Panc1 (cell line): ENCODE measurements around the gene NTM. TPM values are rescaled to one million over a fixed set of nuclear protein-coding genes. Genes with fewer than 3 reads are reported as not detected.
"Not testable (repeated sequence)": the region's sequence is repeated elsewhere in the genome, so short reads cannot be mapped to it uniquely, and the experiment has no call there.

Experiments used
- ATAC-seq: fragments of 200-7000 bp; cut with Tn5 transposase; 2 replicates; pipeline ENCODE4 v1.9.1; 2020; ENCODE audit warnings: mild to moderate bottlenecking, moderate library complexity
- BruUV-seq: library from RNA; stranded (reverse); fragments of 400-500 nt; replicated peaks from 2 replicates; lab custom pipeline; 2021; lab: Mats Ljungman, UMichigan
- CTCF ChIA-PET: fragments of 300-600 bp; sonication (Branson Sonifier 250); formaldehyde crosslinking; loops from one replicate; lab custom pipeline; 2022; ENCODE audit warnings: antibody characterized with exemption; lab: Charles Lee
- POLR2A ChIA-PET: fragments of 300-600 bp; sonication (Branson Sonifier 250); formaldehyde crosslinking; loops from one replicate; lab custom pipeline; 2022; ENCODE audit warnings: antibody characterized with exemption; lab: Charles Lee
- DNase-seq: peaks from one replicate; pipeline ENCODE4 v3.0.0-alpha.2; 2010; ENCODE audit warnings: low read depth, low spot score
- H3K27ac ChIP-seq: 2 replicates; pipeline ENCODE4 v1.5.1; 2011; ENCODE audit warnings: mild to moderate bottlenecking, low read length, inconsistent platforms
- H3K27me3 ChIP-seq: fragments of 200-500 bp; sonication (Bioruptor generic); 2 replicates; pipeline ENCODE4 v1.6.0; 2014; ENCODE audit warnings: low read length, inconsistent platforms; ENCODE audit not compliant: control insufficient read depth, insufficient read depth
- H3K36me3 ChIP-seq: fragments of 200-500 bp; sonication (Bioruptor generic); 2 replicates; pipeline ENCODE4 v1.5.1; 2014; ENCODE audit warnings: inconsistent platforms, mild to moderate bottlenecking, low read length, moderate library complexity; ENCODE audit not compliant: control insufficient read depth, insufficient read depth
- H3K4me1 ChIP-seq: 2 replicates; pipeline ENCODE4 v1.5.1; 2011; ENCODE audit warnings: inconsistent platforms, mild to moderate bottlenecking, low read length, moderate library complexity; ENCODE audit not compliant: control insufficient read depth, insufficient read depth
- H3K4me3 ChIP-seq, 2 experiments: 2 replicates each; pipeline ENCODE4 v1.5.1; 2011 to 2012; ENCODE audit warnings: low read depth in 2 of 2, low read length in 2 of 2, mild to moderate bottlenecking in 2 of 2, inconsistent platforms in 1 of 2, moderate library complexity in 1 of 2
- H3K9me3 ChIP-seq: fragments of 200-500 bp; sonication (Bioruptor generic); 2 replicates; pipeline ENCODE4 v1.5.1; 2014; ENCODE audit warnings: low read depth, mild to moderate bottlenecking, inconsistent platforms, low read length, moderate library complexity; ENCODE audit not compliant: control insufficient read depth, insufficient read depth
- POLR2AphosphoS5 ChIP-seq: IDR thresholded peaks from 2 replicates; pipeline ENCODE4 v1.6.1; 2012; ENCODE audit warnings: mild to moderate bottlenecking, low read depth, low read length, moderate library complexity
- SIN3A ChIP-seq: IDR thresholded peaks from 2 replicates; pipeline ENCODE4 v1.6.1; 2012; ENCODE audit warnings: low read depth, mild to moderate bottlenecking, low read length, moderate library complexity, borderline replicate concordance; ENCODE audit not compliant: insufficient read depth
- TCF7L2 ChIP-seq: IDR thresholded peaks from 2 replicates; pipeline ENCODE4 v1.6.1; 2011; ENCODE audit warnings: mild to moderate bottlenecking, low read depth, low read length, inconsistent platforms
- in situ Hi-C: cut with HindIII; loops from 2 replicates; pipeline ENCODE4 v1.10.0; 2016; ENCODE audit warnings: low sequenced_read_pairs, low pct_unique_long_range_greater_than_20kb
- intact Hi-C: fragments of 100-400 bp; cut with micrococcal nuclease; formaldehyde crosslinking; loops from one replicate; pipeline ENCODE4 v1.10.0; 2022; ENCODE audit not compliant: unreplicated experiment
- total RNA-seq: library from RNA; stranded (reverse); gene quantifications from one replicate; pipeline ENCODE4 v1.2.1, GENCODE V29; 2021; ENCODE audit not compliant: unreplicated experiment
- TF ChIP-seq, protein P1 (sequence below), 2 experiments: IDR thresholded peaks; 2 replicates each; pipeline ENCODE4 v1.6.1; 2011 to 2012; ENCODE audit warnings: low read depth in 2 of 2, control low read depth in 1 of 2, low read length in 1 of 2, mild to moderate bottlenecking in 1 of 2, moderate library complexity in 1 of 2; ENCODE audit not compliant: insufficient read depth in 1 of 2
- TF ChIP-seq, protein P2 (sequence below): fragments of 450-650 bp; IDR thresholded peaks from 2 replicates; pipeline ENCODE4 v1.5.1; 2017; ENCODE audit warnings: mild to moderate bottlenecking

NTM gene
- total RNA-seq, 1 experiment from 2014 or later = 0.10 TPM

DNA sequence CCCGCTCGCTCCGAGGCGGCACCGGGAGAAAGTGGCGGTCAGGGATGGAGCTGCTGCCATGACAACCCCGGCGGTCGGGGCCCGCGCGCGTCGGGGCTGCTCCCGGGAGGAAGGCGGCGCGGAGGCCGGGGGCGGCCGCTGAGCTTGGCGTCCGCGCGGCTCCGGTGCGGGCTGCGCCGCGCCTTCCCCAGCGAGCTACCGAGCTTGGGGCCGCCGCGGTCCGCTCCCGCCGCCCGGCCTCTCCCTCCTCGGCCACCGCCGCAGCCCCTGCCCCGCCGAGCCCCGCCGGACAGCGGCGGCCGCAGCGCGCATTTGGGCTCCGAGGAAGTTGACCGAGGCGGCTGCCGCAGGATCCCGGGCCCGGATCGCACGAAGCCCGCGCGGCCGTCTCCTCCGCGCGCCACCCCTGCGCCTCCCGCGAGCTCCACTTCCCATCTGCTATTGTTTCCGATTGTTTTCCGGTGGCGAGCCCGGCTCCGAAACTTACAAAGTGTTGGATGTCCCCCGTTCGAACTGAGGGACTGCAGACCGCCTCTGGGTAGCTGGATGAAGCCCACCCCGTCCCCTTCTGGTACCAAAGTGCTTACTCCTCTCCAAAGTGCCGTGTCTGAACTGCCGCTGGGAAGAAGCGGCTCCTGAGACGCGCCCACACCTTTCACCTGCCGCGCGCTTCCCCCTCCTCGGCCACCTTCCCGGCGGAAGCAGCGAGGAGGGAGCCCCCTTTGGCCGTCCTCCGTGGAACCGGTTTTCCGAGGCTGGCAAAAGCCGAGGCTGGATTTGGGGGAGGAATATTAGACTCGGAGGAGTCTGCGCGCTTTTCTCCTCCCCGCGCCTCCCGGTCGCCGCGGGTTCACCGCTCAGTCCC is 540.3 kb downstream of the NTM start:
- TF ChIP-seq, protein P1, sequence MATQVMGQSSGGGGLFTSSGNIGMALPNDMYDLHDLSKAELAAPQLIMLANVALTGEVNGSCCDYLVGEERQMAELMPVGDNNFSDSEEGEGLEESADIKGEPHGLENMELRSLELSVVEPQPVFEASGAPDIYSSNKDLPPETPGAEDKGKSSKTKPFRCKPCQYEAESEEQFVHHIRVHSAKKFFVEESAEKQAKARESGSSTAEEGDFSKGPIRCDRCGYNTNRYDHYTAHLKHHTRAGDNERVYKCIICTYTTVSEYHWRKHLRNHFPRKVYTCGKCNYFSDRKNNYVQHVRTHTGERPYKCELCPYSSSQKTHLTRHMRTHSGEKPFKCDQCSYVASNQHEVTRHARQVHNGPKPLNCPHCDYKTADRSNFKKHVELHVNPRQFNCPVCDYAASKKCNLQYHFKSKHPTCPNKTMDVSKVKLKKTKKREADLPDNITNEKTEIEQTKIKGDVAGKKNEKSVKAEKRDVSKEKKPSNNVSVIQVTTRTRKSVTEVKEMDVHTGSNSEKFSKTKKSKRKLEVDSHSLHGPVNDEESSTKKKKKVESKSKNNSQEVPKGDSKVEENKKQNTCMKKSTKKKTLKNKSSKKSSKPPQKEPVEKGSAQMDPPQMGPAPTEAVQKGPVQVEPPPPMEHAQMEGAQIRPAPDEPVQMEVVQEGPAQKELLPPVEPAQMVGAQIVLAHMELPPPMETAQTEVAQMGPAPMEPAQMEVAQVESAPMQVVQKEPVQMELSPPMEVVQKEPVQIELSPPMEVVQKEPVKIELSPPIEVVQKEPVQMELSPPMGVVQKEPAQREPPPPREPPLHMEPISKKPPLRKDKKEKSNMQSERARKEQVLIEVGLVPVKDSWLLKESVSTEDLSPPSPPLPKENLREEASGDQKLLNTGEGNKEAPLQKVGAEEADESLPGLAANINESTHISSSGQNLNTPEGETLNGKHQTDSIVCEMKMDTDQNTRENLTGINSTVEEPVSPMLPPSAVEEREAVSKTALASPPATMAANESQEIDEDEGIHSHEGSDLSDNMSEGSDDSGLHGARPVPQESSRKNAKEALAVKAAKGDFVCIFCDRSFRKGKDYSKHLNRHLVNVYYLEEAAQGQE (IDR thresholded peaks at IDR 0.05; ENCODE audit: insufficient read depth in 1 of 2, low read depth in 2 of 2, low read length in 1 of 2) = no peak
- TF ChIP-seq, protein P2, sequence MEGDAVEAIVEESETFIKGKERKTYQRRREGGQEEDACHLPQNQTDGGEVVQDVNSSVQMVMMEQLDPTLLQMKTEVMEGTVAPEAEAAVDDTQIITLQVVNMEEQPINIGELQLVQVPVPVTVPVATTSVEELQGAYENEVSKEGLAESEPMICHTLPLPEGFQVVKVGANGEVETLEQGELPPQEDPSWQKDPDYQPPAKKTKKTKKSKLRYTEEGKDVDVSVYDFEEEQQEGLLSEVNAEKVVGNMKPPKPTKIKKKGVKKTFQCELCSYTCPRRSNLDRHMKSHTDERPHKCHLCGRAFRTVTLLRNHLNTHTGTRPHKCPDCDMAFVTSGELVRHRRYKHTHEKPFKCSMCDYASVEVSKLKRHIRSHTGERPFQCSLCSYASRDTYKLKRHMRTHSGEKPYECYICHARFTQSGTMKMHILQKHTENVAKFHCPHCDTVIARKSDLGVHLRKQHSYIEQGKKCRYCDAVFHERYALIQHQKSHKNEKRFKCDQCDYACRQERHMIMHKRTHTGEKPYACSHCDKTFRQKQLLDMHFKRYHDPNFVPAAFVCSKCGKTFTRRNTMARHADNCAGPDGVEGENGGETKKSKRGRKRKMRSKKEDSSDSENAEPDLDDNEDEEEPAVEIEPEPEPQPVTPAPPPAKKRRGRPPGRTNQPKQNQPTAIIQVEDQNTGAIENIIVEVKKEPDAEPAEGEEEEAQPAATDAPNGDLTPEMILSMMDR = no peak
- TF ChIP-seq SIN3A (no peak), TCF7L2 (no peak), POLR2AphosphoS5 (no peak)
- no peaks in the 10 kb centered on the region for H3K4me1 ChIP-seq
- in situ Hi-C loops = no loop called here
- DNase-seq = no peak
- no TSS peak for BruUV-seq
- no peak for ATAC-seq
- intact Hi-C loops = no loop called here
- no peaks in the 10 kb centered on the region; the same call in 1 of the 2 replicates for H3K27me3 ChIP-seq
- H3K9me3 ChIP-seq = no peaks in the 10 kb centered on the region
- ChIA-PET CTCF (no interaction called here), POLR2A (no interaction called here)
- H3K4me3 ChIP-seq = peak overlapping the region in 1 of 2 experiments; percentile 31; a peak in 1 of 4 replicates
- H3K36me3 ChIP-seq = no peaks in the 10 kb centered on the region
- no peak overlapping the region for H3K27ac ChIP-seq

DNA sequence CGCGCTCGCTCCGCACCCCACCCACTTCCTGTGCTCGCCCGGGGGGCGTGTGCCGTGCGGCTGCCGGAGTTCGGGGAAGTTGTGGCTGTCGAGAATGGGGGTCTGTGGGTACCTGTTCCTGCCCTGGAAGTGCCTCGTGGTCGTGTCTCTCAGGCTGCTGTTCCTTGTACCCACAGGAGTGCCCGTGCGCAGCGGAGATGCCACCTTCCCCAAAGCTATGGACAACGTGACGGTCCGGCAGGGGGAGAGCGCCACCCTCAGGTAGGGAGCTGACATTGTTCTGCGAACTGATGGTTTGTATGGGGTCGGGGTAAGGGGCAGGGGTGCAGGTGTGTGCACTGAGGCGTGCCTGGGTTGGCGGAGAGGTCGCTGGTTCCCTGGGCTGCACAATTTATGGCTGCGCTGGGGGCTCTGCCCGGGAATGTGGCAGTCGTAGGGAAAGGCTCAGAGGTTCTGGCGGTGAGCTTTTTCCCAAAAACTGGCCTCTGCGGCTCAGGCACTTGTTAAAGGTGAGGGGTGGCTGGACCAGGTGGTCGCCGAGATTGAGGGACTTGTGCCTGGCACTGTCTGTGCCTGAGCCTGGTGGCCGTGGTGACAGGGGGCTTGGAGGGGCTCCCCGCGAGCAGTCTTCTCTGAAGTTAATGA is 541.1 kb downstream of the NTM start:
- H3K36me3 ChIP-seq, H3K27ac ChIP-seq, ATAC-seq, H3K9me3 ChIP-seq, in situ Hi-C loops, H3K27me3 ChIP-seq, POLR2A ChIA-PET, H3K4me1 ChIP-seq, CTCF ChIA-PET, DNase-seq, BruUV-seq, intact Hi-C loops: not testable (repeated sequence)
- H3K4me3 ChIP-seq = peak overlapping the region in 1 of 2 experiments; percentile 31; a peak in 1 of 4 replicates

DNA sequence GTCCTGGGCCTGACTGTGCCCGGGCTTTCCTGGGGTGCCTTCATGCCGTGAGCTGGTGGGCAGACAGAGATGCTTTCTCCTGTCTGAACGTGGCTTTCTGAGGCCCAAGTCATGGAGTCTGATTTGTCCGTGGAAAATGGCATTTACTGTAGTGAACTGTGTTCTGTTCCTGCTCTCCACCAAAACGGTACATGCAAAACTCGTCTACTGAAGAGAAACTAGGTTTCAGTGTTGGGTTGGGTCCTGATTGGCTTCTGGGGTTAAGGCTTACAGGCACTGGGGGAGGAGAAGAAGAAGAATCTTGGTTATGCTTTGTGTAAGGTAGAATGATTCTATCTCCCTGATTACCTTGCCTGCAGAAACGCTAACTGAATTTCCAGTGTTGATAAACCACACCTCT is 541.7 kb downstream of the NTM start:
- H3K4me1 ChIP-seq = no peaks in the 10 kb centered on the region
- no peak overlapping the region for H3K4me3 ChIP-seq
- ATAC-seq (no peak), DNase-seq (no peak)
- H3K36me3 ChIP-seq = no peaks in the 10 kb centered on the region
- H3K9me3 ChIP-seq = no peaks in the 10 kb centered on the region
- no TSS peak for BruUV-seq
- ChIA-PET CTCF (no interaction called here), POLR2A (no interaction called here)
- no peaks in the 10 kb centered on the region for H3K27me3 ChIP-seq
- intact Hi-C loops = no loop called here
- in situ Hi-C loops = no loop called here
- H3K27ac ChIP-seq = no peak overlapping the region
- TF ChIP-seq TCF7L2 (no peak), SIN3A (no peak), POLR2AphosphoS5 (no peak)
- TF ChIP-seq, protein P2 = no peak
- TF ChIP-seq, protein P1 (IDR thresholded peaks at IDR 0.05; ENCODE audit: insufficient read depth in 1 of 2, low read depth in 2 of 2, low read length in 1 of 2) = no peak
